HepG2 (cell line): ENCODE data around the gene PCBP1. TPM values are rescaled to one million over a fixed set of nuclear protein-coding genes. Genes with fewer than 3 reads are reported as not detected.

Experiments used
- ATF2 ChIP-seq: sonication (generic); formaldehyde crosslinking; IDR thresholded peaks from 2 replicates; pipeline ENCODE4 v1.4.0; 2020; ENCODE audit warnings: missing genetic modification reagents
- BHLHE40 ChIP-seq: IDR thresholded peaks from 2 replicates; pipeline ENCODE4 v1.6.1; 2011; ENCODE audit warnings: low read length, improper control_type of control experiment
- ELF3 ChIP-seq: IDR thresholded peaks from 2 replicates; pipeline ENCODE4 v1.6.1; 2016; ENCODE audit warnings: missing genetic modification reagents, missing compliant biosample characterization
- FOXK2 ChIP-seq: fragments of 450-650 bp; IDR thresholded peaks from 2 replicates; pipeline ENCODE4 v1.6.1; 2016
- HNF4A ChIP-seq: sonication (generic); formaldehyde crosslinking; IDR thresholded peaks from 2 replicates; pipeline ENCODE4 v1.4.0; 2020; ENCODE audit warnings: missing genetic modification reagents
- KMT2B ChIP-seq: IDR thresholded peaks from 2 replicates; pipeline ENCODE4 v1.6.1; 2016; ENCODE audit warnings: missing genetic modification reagents, missing compliant biosample characterization
- NR2F6 ChIP-seq, 2 experiments: IDR thresholded peaks; 2 replicates each; pipeline ENCODE4 v1.6.1; 2016; ENCODE audit warnings: antibody characterized with exemption in 1 of 2, mild to moderate bottlenecking in 1 of 2
- SETDB1 ChIP-seq: sonication (generic); formaldehyde crosslinking; IDR thresholded peaks from 2 replicates; pipeline ENCODE4 v1.5.1; 2020; ENCODE audit warnings: missing genetic modification reagents, mild to moderate bottlenecking, borderline replicate concordance
- SMAD3 ChIP-seq: sonication (generic); formaldehyde crosslinking; IDR thresholded peaks from 2 replicates; pipeline ENCODE4 v1.4.0; 2020; ENCODE audit warnings: missing genetic modification reagents
- SP140L ChIP-seq: sonication (generic); formaldehyde crosslinking; IDR thresholded peaks from 2 replicates; pipeline ENCODE4 v1.4.0; 2020; ENCODE audit warnings: missing genetic modification reagents, borderline replicate concordance
- TARDBP ChIP-seq: sonication (generic); formaldehyde crosslinking; IDR thresholded peaks from 2 replicates; pipeline ENCODE4 v1.8.0; 2022; ENCODE audit warnings: mild to moderate bottlenecking, missing genetic modification reagents
- THAP11 ChIP-seq: IDR thresholded peaks from 2 replicates; pipeline ENCODE4 v1.6.1; 2016; ENCODE audit warnings: missing biosample characterization, missing genetic modification reagents
- ZKSCAN8 ChIP-seq: IDR thresholded peaks from 2 replicates; pipeline ENCODE4 v1.6.1; 2016; ENCODE audit warnings: borderline replicate concordance, missing genetic modification reagents, missing compliant biosample characterization
- ZNF12 ChIP-seq: sonication (generic); formaldehyde crosslinking; IDR thresholded peaks from 2 replicates; pipeline ENCODE4 v1.5.0; 2020; ENCODE audit warnings: missing genetic modification reagents
- ZNF124 ChIP-seq: sonication (generic); formaldehyde crosslinking; IDR thresholded peaks from 2 replicates; pipeline ENCODE4 v1.4.0; 2020; ENCODE audit warnings: missing genetic modification reagents
- ZNF260 ChIP-seq: sonication (generic); formaldehyde crosslinking; IDR thresholded peaks from 2 replicates; pipeline ENCODE4 v1.4.0; 2020; ENCODE audit warnings: missing genetic modification reagents, low read depth, mild to moderate bottlenecking, borderline replicate concordance
- ZNF281 ChIP-seq: sonication (generic); formaldehyde crosslinking; IDR thresholded peaks from 2 replicates; pipeline ENCODE4 v1.4.0; 2020; ENCODE audit warnings: missing genetic modification reagents, borderline replicate concordance
- ZNF333 ChIP-seq: sonication (generic); formaldehyde crosslinking; IDR thresholded peaks from 2 replicates; pipeline ENCODE4 v1.4.0; 2020; ENCODE audit warnings: mild to moderate bottlenecking, missing genetic modification reagents, borderline replicate concordance
- ZNF335 ChIP-seq: sonication (generic); formaldehyde crosslinking; IDR thresholded peaks from 2 replicates; pipeline ENCODE4 v1.4.0; 2020; ENCODE audit warnings: missing genetic modification reagents
- polyA plus RNA-seq, 8 experiments: library from polyadenylated mRNA; depleted of rRNA in 3 of 8; stranded (reverse) in 7 of 8; unstranded in 1 of 8; fragments of >200 nt; fragmentation: Illumina TruSeq in 4 of 8; extraction: Trizol in 4 of 8; gene quantifications; 2 replicates each; pipeline versions ENCODE4 v1.2.1 to v1.2.3, GENCODE V29; 2011 to 2016; ENCODE audit warnings: low read depth in 4 of 8, missing spikeins in 1 of 8, mixed read lengths in 1 of 8; ENCODE audit not compliant: insufficient read depth in 1 of 8
- total RNA-seq, 5 experiments: library from RNA; depleted of rRNA; stranded (reverse); fragments of >200 nt; fragmentation: Illumina TruSeq; extraction: Trizol; gene quantifications; 2 replicates each; pipeline ENCODE4 v1.2.3, GENCODE V29; 2016; ENCODE audit warnings: low read depth in 1 of 5
- TF ChIP-seq, protein P1 (sequence below): sonication (generic); formaldehyde crosslinking; IDR thresholded peaks from 2 replicates; pipeline ENCODE4 v1.4.0; 2020; ENCODE audit warnings: missing genetic modification reagents
- TF ChIP-seq, protein P2 (sequence below), 2 experiments: sonication (generic) in 1 of 2; formaldehyde crosslinking in 1 of 2; IDR thresholded peaks; 2 replicates each; pipeline versions ENCODE4 v1.4.0 to v1.6.1; 2018 to 2020; ENCODE audit warnings: missing genetic modification reagents in 2 of 2, borderline replicate concordance in 1 of 2, low read depth in 1 of 2, mild to moderate bottlenecking in 1 of 2, missing biosample characterization in 1 of 2

PCBP1 gene
- total and polyA plus RNA-seq, 2 of the 13 experiments (the other 11 are each of a cell fraction or from before 2014, with no cell fraction given), result 32.0 to 137 TPM

DNA sequence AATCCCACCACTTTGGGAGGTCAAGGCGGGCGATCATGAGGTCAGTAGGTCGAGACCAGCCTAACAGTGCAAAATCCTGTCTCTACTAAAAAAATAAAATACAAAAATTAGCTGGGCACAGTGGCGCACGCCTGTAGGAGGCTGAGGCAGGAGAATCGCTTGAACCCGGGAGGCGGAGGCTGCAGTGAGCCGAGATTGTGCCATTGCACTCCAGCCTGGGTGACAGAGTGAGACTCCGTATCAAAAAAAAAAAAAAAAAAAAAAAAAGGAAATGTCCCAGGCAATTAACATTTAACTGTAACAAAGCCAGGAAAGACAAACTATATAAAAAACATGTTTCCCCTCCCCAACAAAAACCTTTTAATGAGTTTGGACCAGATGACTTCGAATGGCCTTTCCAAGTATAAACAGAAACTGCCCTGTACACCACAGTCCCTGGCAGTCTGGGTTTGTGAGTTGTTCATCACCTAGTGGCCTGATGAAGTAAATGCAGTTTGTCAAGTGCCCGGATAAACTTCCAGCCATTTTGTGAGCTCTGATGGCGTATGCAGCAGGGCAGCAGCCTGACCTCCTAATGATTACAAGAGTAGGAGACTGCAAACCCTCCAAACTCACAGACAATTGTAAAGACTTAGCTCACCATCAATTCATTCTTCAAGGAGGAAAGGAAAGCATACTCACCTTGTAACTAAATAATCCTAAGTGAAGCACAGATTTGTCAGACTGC, 16.6 kb upstream of the PCBP1 start (continued):
- TF ChIP-seq, protein P1, sequence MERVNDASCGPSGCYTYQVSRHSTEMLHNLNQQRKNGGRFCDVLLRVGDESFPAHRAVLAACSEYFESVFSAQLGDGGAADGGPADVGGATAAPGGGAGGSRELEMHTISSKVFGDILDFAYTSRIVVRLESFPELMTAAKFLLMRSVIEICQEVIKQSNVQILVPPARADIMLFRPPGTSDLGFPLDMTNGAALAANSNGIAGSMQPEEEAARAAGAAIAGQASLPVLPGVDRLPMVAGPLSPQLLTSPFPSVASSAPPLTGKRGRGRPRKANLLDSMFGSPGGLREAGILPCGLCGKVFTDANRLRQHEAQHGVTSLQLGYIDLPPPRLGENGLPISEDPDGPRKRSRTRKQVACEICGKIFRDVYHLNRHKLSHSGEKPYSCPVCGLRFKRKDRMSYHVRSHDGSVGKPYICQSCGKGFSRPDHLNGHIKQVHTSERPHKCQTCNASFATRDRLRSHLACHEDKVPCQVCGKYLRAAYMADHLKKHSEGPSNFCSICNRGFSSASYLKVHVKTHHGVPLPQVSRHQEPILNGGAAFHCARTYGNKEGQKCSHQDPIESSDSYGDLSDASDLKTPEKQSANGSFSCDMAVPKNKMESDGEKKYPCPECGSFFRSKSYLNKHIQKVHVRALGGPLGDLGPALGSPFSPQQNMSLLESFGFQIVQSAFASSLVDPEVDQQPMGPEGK, result 0 out of 2 replicates have a peak, but pooled peaks have one; percentile 19
- peak; percentile 25; the same call in 1 of the 2 replicates for TF ChIP-seq ZNF12 (CRISPR knock-in tag)
- peak; percentile 65; the same call in 1 of the 2 replicates for TF ChIP-seq ZNF335 (CRISPR knock-in tag)
- 0 out of 2 replicates have a peak, but pooled peaks have one; percentile 18 for TF ChIP-seq HNF4A (CRISPR knock-in tag)
- no peak for TF ChIP-seq ZNF281 (CRISPR knock-in tag)
- TF ChIP-seq SMAD3, result 0 out of 2 replicates have a peak, but pooled peaks have one; percentile 45
- TF ChIP-seq ZNF260 (CRISPR knock-in tag), result no peak
- TF ChIP-seq ZNF124 (CRISPR knock-in tag), result no peak
- TF ChIP-seq FOXK2, result no peak
- TF ChIP-seq SP140L (CRISPR knock-in tag), result peak; percentile 73; the same call in 1 of the 2 replicates
- TF ChIP-seq NR2F6 (IDR thresholded peaks at IDR 0.05), result no peak
- TF ChIP-seq NR2F6 (CRISPR knock-in tag; IDR thresholded peaks at IDR 0.05), result peak; percentile 51; the same call in 1 of the 2 replicates
- TF ChIP-seq, protein P2, sequence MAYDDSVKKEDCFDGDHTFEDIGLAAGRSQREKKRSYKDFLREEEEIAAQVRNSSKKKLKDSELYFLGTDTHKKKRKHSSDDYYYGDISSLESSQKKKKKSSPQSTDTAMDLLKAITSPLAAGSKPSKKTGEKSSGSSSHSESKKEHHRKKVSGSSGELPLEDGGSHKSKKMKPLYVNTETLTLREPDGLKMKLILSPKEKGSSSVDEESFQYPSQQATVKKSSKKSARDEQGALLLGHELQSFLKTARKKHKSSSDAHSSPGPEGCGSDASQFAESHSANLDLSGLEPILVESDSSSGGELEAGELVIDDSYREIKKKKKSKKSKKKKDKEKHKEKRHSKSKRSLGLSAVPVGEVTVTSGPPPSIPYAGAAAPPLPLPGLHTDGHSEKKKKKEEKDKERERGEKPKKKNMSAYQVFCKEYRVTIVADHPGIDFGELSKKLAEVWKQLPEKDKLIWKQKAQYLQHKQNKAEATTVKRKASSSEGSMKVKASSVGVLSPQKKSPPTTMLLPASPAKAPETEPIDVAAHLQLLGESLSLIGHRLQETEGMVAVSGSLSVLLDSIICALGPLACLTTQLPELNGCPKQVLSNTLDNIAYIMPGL (CRISPR knock-in tag; IDR thresholded peaks at IDR 0.05; ENCODE audit: borderline replicate concordance in 1 of 2, low read depth in 1 of 2), result peak; percentile 50 to 92; a peak in 3 of 4 replicates
- no peak for TF ChIP-seq ZNF333 (CRISPR knock-in tag)
- TF ChIP-seq SETDB1 (CRISPR knock-in tag), result no peak
- TF ChIP-seq BHLHE40, result no peak
- peak; percentile 34; the same call in 1 of the 2 replicates for TF ChIP-seq TARDBP
- TF ChIP-seq THAP11 (CRISPR knock-in tag), result peak; percentile 38; the same call in 1 of the 2 replicates
- TF ChIP-seq ZKSCAN8 (CRISPR knock-in tag), result 0 out of 2 replicates have a peak, but pooled peaks have one; percentile 34
- 0 out of 2 replicates have a peak, but pooled peaks have one; percentile 27 for TF ChIP-seq KMT2B
- peak; percentile 61; the same call in 1 of the 2 replicates for TF ChIP-seq ATF2 (CRISPR knock-in tag)
- peak; percentile 24; the same call in 1 of the 2 replicates for TF ChIP-seq ELF3 (CRISPR knock-in tag)
